Stimulated activated effector memory CD8-positive, alpha-beta T cell treated with anti-CD3 and anti-CD28 coated beads, Interleukin-12 subunit alpha, Interleukin-12 subunit beta, amount 100 ng/mL, for 72 hours (primary cell): Measurements from ENCODE around the gene COMMD7.
"Not testable (repeated sequence)": the region's sequence is repeated elsewhere in the genome, so short reads cannot be mapped to it uniquely, and the experiment has no call there.

Experiments
- ATAC-seq: fragments of 150-1000 bp; cut with Tn5 transposase; 2 replicates; pipeline ENCODE4 v1.10.0; 2021
- DNase-seq, 2 donors: peaks; one replicate each; pipeline ENCODE4 v3.0.0; 2021 to 2022; ENCODE audit warnings: low spot score in 2 of 2
- H3K27ac Mint-ChIP-seq: one replicate; pipeline ENCODE4 v1.8.0; 2022; ENCODE audit warnings: mild to moderate bottlenecking, mixed read lengths
- H3K36me3 Mint-ChIP-seq: one replicate; pipeline ENCODE4 v1.8.0; 2022; ENCODE audit warnings: mild to moderate bottlenecking, mixed read lengths
- H3K4me1 Mint-ChIP-seq: one replicate; pipeline ENCODE4 v1.8.0; 2022; ENCODE audit warnings: mixed read lengths
- H3K4me3 Mint-ChIP-seq: one replicate; pipeline ENCODE4 v1.8.0; 2022; ENCODE audit warnings: mild to moderate bottlenecking, mixed read lengths
- H3K9me3 Mint-ChIP-seq: one replicate; pipeline ENCODE4 v1.8.0; 2022; ENCODE audit warnings: mixed read lengths

Gene COMMD7

GRCh38 chr20:32709632-32710121 lies 33.6 kb downstream of the COMMD7 start:
- Mint-ChIP-seq H3K27ac (no peak overlapping the region), H3K36me3 (peaks cover 47% of the 10 kb centered on the region), H3K4me1 (peaks cover 5% of the 10 kb centered on the region), H3K9me3 (no peaks in the 10 kb centered on the region), H3K4me3 (no peak overlapping the region)
- no peak for DNase-seq
- no peak for ATAC-seq

GRCh38 chr20:32709029-32709631 lies 34.1 kb downstream of the COMMD7 start:
- H3K27ac Mint-ChIP-seq, ATAC-seq, H3K4me1 Mint-ChIP-seq, DNase-seq, H3K4me3 Mint-ChIP-seq, H3K9me3 Mint-ChIP-seq: not testable (repeated sequence)
- H3K36me3 Mint-ChIP-seq, result peaks cover 50% of the 10 kb centered on the region

- no peak for ATAC-seq
- Mint-ChIP-seq H3K36me3 (peaks cover 50% of the 10 kb centered on the region), H3K4me1 (peaks cover 5% of the 10 kb centered on the region), H3K9me3 (no peaks in the 10 kb centered on the region), H3K4me3 (no peak overlapping the region), H3K27ac (peak overlapping the region; percentile 60)
- DNase-seq, result no peak
Observed at GRCh38 chr20:32707691-32708581, 35.3 kb downstream of the COMMD7 start.

GRCh38 chr20:32706486-32706885 lies 36.8 kb downstream of the COMMD7 start:
- DNase-seq (no peak), ATAC-seq (no peak)
- H3K36me3 Mint-ChIP-seq, result peaks cover 64% of the 10 kb centered on the region
- peaks cover 5% of the 10 kb centered on the region for H3K4me1 Mint-ChIP-seq
- H3K9me3 Mint-ChIP-seq, result no peaks in the 10 kb centered on the region
- H3K4me3 Mint-ChIP-seq, result no peak overlapping the region
- peak overlapping the region; percentile 14 for H3K27ac Mint-ChIP-seq

- no peaks in the 10 kb centered on the region for H3K9me3 Mint-ChIP-seq
Observed at GRCh38 chr20:32702706-32703425, 40.4 kb downstream of the COMMD7 start.

GRCh38 chr20:32697608-32698007 lies 45.7 kb downstream of the COMMD7 start:
- peaks cover 45% of the 10 kb centered on the region for H3K36me3 Mint-ChIP-seq

More at GRCh38 chr20:32702706-32703425, 40.4 kb downstream of the COMMD7 start:
- H3K4me1 Mint-ChIP-seq, result peaks cover under 1% of the 10 kb centered on the region
- H3K36me3 Mint-ChIP-seq, result peaks cover 77% of the 10 kb centered on the region
- no peak overlapping the region for H3K4me3 Mint-ChIP-seq
- H3K27ac Mint-ChIP-seq, result peak overlapping the region; percentile 29
- DNase-seq (no peak), ATAC-seq (no peak)

GRCh38 chr20:32695089-32695488 lies 48.2 kb downstream of the COMMD7 start:
- Mint-ChIP-seq H3K27ac (peak overlapping the region; percentile 69), H3K36me3 (peaks cover 20% of the 10 kb centered on the region), H3K9me3 (no peaks in the 10 kb centered on the region), H3K4me1 (no peaks in the 10 kb centered on the region), H3K4me3 (no peak overlapping the region)
- ATAC-seq (no peak), DNase-seq (no peak)

More at GRCh38 chr20:32697608-32698007, 45.7 kb downstream of the COMMD7 start:
- ATAC-seq (no peak), DNase-seq (no peak)
- Mint-ChIP-seq H3K9me3 (no peaks in the 10 kb centered on the region), H3K27ac (peak overlapping the region; percentile 32), H3K4me1 (no peaks in the 10 kb centered on the region), H3K4me3 (no peak overlapping the region)

GRCh38 chr20:32688966-32689365 lies 54.3 kb downstream of the COMMD7 start:
- H3K4me3 Mint-ChIP-seq, ATAC-seq, H3K27ac Mint-ChIP-seq, DNase-seq, H3K36me3 Mint-ChIP-seq, H3K4me1 Mint-ChIP-seq, H3K9me3 Mint-ChIP-seq: not testable (repeated sequence)

GRCh38 chr20:32687180-32687532 lies 56.1 kb downstream of the COMMD7 start:
- DNase-seq, result no peak
- Mint-ChIP-seq H3K27ac (no peak overlapping the region), H3K36me3 (no peaks in the 10 kb centered on the region)

GRCh38 chr20:32686530-32687179 lies 56.6 kb downstream of the COMMD7 start:
- Mint-ChIP-seq H3K4me3 (no peak overlapping the region), H3K36me3 (no peaks in the 10 kb centered on the region), H3K4me1 (peaks cover 10% of the 10 kb centered on the region), H3K27ac (no peak overlapping the region), H3K9me3 (no peaks in the 10 kb centered on the region)
- no peak for ATAC-seq
- no peak for DNase-seq

More at GRCh38 chr20:32687180-32687532, 56.1 kb downstream of the COMMD7 start:
- Mint-ChIP-seq H3K4me3 (no peak overlapping the region), H3K4me1 (peaks cover 10% of the 10 kb centered on the region), H3K9me3 (no peaks in the 10 kb centered on the region)
- ATAC-seq, result no peak

- Mint-ChIP-seq H3K36me3 (no peaks in the 10 kb centered on the region), H3K4me3 (no peak overlapping the region), H3K27ac (no peak overlapping the region), H3K9me3 (no peaks in the 10 kb centered on the region), H3K4me1 (peaks cover 10% of the 10 kb centered on the region)
- no peak for ATAC-seq
- DNase-seq, result no peak
Observed at GRCh38 chr20:32685541-32686529, 57.4 kb downstream of the COMMD7 start.

GRCh38 chr20:32682508-32682987 lies 60.7 kb downstream of the COMMD7 start:
- no peaks in the 10 kb centered on the region for H3K36me3 Mint-ChIP-seq
- no peak overlapping the region for H3K4me3 Mint-ChIP-seq
- H3K9me3 Mint-ChIP-seq, result no peaks in the 10 kb centered on the region
- no peak overlapping the region for H3K27ac Mint-ChIP-seq
- no peak for DNase-seq
- H3K4me1 Mint-ChIP-seq, result peaks cover 13% of the 10 kb centered on the region
- ATAC-seq, result no peak

GRCh38 chr20:32681175-32682084 lies 61.8 kb downstream of the COMMD7 start:
- H3K4me1 Mint-ChIP-seq, result peaks cover 17% of the 10 kb centered on the region
- H3K36me3 Mint-ChIP-seq, result no peaks in the 10 kb centered on the region
- H3K27ac Mint-ChIP-seq, result peak overlapping the region; percentile 83
- DNase-seq, result no peak
- no peaks in the 10 kb centered on the region for H3K9me3 Mint-ChIP-seq
- H3K4me3 Mint-ChIP-seq, result no peak overlapping the region
- ATAC-seq, result peak; percentile 40
